ENCODE measurements around the gene C19orf67.
A peak's percentile ranks its signal among the peaks of the same experiment; 100 is the strongest.
"Not testable (repeated sequence)": the region's sequence is repeated elsewhere in the genome, so short reads cannot be mapped to it uniquely, and the experiment has no call there.

C19orf67 gene

GRCh38 chr19:14055396-14055795 is 30.2 kb downstream of the C19orf67 start:
- no peak for DNase-seq

- DNase-seq: no peak
These were observed 30.9 kb downstream of the C19orf67 start for GRCh38 chr19:14054721-14055120.

- no peak for DNase-seq
These were observed 31.5 kb downstream of the C19orf67 start for GRCh38 chr19:14054099-14054498.

- DNase-seq: no peak
These were observed 32.1 kb downstream of the C19orf67 start for GRCh38 chr19:14053500-14053899.

GRCh38 chr19:14053032-14053431 is 32.6 kb downstream of the C19orf67 start:
- DNase-seq: no peak

GRCh38 chr19:14052470-14052869 is 33.1 kb downstream of the C19orf67 start:
- no peak for DNase-seq

- no peak for DNase-seq
These were observed 33.6 kb downstream of the C19orf67 start for GRCh38 chr19:14051980-14052379.

GRCh38 chr19:14050961-14051360 is 34.6 kb downstream of the C19orf67 start:
- DNase-seq: not testable (repeated sequence)

- DNase-seq: no peak
These were observed 35.1 kb downstream of the C19orf67 start for GRCh38 chr19:14050512-14050911.

GRCh38 chr19:14048443-14049153 is 37.0 kb downstream of the C19orf67 start:
- DNase-seq: no peak

- DNase-seq: not testable (repeated sequence)
These were observed 37.7 kb downstream of the C19orf67 start for GRCh38 chr19:14047866-14048265.

- not testable (repeated sequence) for DNase-seq
These were observed 42.6 kb downstream of the C19orf67 start for GRCh38 chr19:14042659-14043608.

- no peak for DNase-seq
These were observed 46.4 kb downstream of the C19orf67 start for GRCh38 chr19:14039181-14039580.

- DNase-seq: no peak
These were observed 49.9 kb downstream of the C19orf67 start for GRCh38 chr19:14035706-14036105.

- not testable (repeated sequence) for DNase-seq
These were observed 50.4 kb downstream of the C19orf67 start for GRCh38 chr19:14035159-14035558.

GRCh38 chr19:14033946-14034345 is 51.6 kb downstream of the C19orf67 start:
- no peak for DNase-seq

- DNase-seq: peak; percentile 67
These were observed 53.7 kb downstream of the C19orf67 start, which contains the start of gene IL27RA for GRCh38 chr19:14031719-14032480. IL27RA (plus strand) TSS chr19:14031762; CDS start chr19:14031873, 111 bp downstream.
